GM18870 (cell line): ENCODE measurements around the gene LRRC61.

Experiments used
- ATAC-seq: cut with Tn5 transposase; IDR thresholded peaks from one replicate; pipeline ENCODE4 v1.9.1; 2021; ENCODE audit warnings: moderate library complexity; ENCODE audit not compliant: unreplicated experiment

LRRC61 gene

GRCh38 chr7:150346922-150347321 lies 23.8 kb downstream of the LRRC61 start:
- no peak for ATAC-seq

- no peak for ATAC-seq
These were observed 28.5 kb downstream of the LRRC61 start for GRCh38 chr7:150351587-150352194.

GRCh38 chr7:150355666-150356059 lies 32.5 kb downstream of the LRRC61 start:
- ATAC-seq, result no peak

- ATAC-seq, result no peak
These were observed 33.2 kb downstream of the LRRC61 start for GRCh38 chr7:150356265-150356897.

DNA sequence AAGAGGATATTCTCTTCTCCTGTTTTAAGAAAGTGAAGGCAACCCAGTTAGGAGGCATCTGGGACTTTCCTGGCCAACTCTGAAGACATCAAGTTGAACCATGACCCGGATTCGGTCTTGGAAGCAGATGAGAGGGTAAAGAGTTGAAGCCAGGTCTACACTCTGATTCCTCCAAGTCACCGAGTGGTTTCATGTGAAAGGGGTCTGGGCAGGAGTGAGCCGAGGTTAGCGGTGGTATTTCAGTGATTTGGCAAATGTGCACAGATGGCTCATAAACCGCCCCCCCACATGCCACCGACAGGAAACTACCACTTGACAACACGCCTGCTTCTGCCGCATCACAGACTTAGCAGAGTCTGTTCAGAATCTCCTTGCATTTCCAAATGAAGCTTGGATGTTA lies 34.1 kb downstream of the LRRC61 start:
- no peak for ATAC-seq

DNA sequence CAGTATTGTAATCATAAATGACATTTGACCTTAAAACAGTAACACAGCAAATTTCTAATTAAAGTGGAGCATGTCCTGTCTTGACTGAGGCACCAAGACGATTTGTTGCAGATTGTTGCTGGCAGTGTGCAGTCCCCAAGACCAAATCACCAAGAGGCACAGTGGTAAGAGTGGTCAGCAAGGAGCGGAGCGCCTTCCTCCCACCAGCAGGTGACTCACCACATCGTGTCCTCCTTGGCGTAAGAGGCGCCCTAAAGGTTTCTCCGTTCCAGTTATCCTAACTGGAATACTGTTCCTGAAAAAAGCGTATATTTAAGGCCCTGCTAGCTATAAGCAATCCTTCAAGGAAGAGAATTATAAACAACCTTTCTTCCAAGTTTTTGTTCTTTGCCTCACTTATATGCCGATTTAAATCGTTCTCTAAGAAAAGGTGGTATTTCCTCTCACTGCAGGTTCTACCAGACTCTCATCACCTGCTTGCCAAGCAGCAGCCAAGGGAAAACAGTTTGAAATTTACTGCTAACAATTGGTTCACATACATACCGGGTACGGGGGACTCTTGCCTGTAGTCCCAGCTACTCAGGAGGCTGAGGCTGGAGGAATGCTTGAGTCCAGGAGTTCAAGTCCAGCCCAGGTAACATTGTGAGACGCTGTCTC lies 34.7 kb downstream of the LRRC61 start:
- no peak for ATAC-seq

DNA sequence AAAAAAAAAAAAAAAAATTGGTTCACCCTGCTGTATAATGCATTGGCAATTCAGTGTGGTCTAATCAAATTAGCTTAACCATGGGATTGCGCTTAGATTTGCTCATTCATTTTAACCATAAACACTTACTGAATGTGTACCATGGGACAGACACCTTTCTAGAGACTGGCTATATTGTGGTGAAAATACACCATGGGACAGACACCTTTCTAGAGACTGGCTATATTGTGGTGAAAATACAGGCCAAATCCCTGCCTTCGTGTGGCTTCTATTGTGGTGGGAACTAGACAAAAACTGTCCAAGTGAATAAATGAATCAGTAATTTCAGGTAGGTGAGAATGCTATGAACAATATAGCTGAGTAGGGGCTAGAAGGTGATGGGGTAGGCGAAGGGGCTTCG lies 35.3 kb downstream of the LRRC61 start:
- ATAC-seq, result no peak

- ATAC-seq, result no peak
These were observed 36.0 kb downstream of the LRRC61 start for GRCh38 chr7:150358988-150359621.

DNA sequence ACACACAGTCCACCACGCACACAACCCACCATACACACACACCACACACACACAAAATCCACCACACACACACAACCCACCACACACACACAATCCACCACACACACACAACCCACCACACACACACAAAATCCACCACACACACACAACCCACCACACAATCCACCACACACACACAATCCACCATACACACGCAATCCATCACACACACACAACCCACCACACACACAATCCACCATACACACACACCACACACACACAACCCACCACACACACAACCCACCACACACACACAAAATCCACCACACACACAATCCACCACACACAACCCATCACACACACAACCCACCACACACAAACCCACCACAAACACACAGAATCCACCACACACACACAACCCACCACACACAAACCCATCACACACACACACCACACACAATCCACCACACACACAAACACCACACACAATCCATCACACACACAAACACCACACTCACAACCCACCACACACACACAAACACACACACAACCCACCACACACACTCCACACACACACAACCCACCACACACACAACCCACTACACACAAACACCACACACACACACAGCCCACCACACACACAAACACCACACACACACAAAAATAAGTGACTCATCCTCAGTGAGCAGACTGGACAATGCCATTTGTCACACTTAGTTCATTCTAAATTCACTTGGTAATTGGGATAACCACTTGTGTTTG lies 36.6 kb downstream of the LRRC61 start:
- ATAC-seq, result no peak

DNA sequence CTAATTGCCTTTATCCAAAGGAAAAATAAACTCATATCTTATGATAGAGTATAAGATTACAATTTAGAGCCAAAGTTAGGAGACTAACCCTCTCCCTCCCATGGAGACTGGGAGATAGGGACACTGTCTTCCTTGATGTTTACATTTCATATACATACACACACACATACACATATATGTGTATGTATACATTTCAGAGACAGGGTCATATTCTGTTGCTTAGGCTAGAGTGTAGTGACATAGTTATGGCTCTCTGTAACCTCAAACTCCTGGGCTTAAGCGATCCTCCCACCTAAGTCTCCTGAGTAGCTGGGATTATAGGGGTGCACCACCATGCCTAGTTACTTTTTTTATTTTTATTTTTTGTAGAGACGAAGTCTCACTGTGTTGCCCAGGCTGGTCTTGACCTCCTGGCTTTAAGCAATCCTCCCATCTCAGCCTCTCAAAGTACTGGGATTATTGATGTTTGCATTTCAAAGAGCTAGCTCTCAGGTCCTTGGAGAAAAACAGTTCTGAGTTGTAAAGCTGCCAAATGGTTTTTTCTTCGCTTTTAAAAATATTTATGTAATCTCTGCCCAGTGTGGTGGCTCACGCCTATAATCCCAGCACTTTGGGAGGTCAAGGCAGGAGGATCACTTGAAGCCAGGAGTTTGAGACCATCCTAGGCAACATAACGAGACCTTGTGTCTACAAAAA lies 37.4 kb downstream of the LRRC61 start:
- ATAC-seq, result no peak

GRCh38 chr7:150361402-150361801 lies 38.2 kb downstream of the LRRC61 start:
- no peak for ATAC-seq

DNA sequence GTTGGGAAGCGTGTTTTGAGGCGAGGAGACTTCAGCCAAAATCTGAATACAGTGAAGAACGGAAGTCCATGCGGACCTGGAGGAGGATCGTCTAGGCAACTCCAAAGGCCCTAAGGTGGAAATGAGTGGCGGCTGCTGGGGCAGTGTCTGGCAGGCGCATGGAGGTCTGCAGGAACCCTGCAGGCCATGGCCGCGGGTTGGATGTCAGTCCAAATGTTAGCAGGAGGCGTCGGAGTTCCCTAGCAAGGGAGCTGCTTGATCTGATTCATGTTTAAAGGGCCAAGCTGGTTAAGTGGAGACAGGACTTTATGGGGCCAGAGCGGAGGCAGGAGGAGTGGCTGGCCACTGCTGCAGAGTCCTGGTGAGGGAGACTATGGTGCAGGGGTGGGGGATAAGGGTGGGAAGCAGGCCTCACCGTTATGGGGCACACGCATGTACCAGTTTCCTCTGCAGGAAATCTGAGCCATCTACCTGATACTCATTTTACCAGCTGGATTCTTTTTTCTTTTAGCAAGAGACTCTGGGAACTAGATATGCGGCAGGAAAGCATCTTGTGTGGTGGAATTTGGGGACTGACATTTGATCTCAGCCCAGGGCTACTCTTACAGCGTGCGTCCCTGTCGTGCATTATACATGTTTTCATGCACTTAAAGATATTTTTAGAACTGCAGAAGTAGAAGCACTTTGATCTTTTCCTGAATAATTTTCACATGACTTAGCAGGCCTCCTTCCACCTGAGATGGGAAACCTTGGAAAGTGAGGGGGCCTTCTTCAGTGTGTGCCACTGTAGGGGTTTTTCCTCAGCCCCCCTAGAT lies 38.9 kb downstream of the LRRC61 start:
- ATAC-seq, result no peak

- no peak for ATAC-seq
These were observed 40.2 kb downstream of the LRRC61 start for GRCh38 chr7:150363370-150363769.

- no peak for ATAC-seq
These were observed 40.7 kb downstream of the LRRC61 start for GRCh38 chr7:150363872-150364271.

DNA sequence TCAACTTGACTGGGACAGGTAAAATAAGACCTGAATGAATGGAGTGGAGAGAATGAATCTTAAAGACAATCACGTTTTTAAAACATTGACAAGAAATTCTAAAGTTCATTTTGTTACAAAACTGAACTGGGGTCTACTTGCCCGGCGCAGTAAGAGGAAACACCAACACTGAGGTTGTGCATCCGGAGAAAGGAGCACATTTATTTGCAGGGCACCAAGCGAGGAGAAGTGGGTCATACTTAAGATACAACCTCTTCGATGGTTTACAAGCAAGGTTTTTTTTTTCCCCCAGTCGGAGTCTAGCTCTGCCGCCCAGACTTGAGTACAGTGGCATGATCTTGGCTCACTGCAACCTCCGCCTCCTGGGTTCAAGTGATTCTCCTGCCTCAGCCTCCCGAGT lies 42.0 kb downstream of the LRRC61 start:
- no peak for ATAC-seq

- no peak for ATAC-seq
These were observed 42.7 kb downstream of the LRRC61 start for GRCh38 chr7:150365673-150366398.

DNA sequence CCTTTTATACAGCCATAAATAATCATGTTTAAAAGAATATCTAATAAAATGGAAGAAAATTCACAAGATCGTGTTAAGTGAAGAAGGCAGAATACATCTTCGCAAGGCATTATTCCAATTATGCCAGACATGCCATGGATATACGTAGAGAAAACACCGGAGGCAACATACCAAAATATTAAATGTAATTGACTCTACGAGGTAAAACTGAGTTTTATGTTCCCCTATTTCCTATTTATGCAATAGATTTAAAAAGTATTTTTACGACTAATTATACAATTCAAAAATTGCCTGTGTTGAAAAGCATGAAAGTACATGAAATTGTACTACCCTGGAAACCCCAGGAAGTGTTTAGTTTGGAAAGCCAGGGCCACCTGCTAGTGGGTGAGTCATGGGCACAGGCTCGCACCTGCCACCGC lies 44.5 kb downstream of the LRRC61 start:
- no peak for ATAC-seq

DNA sequence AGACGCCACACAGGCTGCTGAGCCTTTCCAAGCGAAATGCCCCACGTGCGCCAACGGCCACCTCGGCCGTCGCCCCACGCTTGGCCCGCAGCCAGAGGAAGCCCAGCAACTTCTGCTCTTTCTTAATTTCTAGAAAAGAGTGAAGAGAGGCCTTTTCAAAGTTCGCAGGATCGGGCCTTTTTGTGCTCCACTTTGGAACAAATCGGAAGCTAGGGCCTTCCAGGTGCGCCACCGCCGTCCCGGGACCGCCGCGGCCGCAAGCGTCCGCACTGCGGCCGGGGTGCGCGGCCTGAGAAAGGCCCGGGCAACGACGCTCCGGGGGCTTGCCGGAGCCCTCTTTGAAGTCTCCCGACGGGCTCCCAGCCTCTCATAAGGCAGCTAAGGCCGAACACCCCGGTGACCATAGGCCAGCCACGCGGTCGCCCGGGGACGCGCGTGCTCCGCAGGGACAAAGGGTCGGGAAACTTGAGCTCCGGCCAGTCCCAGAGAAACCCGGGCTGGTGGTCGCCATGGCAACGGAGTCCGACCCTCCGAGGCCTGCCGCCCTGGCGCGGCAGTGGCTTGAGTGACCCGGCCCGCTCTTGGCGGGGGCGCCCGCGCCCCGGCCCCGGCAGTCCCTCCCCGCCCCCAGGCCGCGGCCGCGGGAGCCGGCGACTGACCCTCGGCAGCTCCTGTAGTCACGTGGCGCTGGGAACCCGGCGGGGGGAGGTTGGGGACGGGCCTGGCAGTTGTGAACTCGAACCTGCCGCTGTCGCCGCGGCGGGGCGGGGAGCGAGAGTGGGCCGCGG lies 45.1 kb downstream of the LRRC61 start, which contains the start of gene REPIN1:
TSS of gene REPIN1 (plus strand) at position 727 of the 788 bp plus-strand sequence. CDS start 890 bp downstream, outside the sequence.
- no peak for ATAC-seq
